ENCODE data around the gene KCNF1.

DNA sequence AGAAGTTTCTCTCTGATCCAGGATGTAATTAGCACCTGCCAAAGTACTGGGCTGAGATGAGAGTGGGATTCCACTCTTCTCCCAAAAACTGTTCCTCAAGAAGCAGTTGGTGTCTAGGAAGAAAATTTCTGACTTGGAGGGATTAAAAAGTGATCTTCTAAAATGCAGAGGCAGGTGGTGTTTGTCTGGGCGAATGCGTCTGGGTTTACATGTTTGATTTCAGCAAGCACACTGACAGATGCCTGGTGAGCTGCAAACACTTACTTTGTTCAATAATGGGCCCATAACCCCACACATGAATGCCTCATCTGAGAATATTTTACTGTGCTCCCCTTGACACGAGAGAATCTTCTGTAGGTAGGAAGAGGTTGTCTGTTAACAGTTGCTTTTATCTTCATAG, 24.3 kb upstream of the KCNF1 start:
- TF ChIP-seq, protein P1, sequence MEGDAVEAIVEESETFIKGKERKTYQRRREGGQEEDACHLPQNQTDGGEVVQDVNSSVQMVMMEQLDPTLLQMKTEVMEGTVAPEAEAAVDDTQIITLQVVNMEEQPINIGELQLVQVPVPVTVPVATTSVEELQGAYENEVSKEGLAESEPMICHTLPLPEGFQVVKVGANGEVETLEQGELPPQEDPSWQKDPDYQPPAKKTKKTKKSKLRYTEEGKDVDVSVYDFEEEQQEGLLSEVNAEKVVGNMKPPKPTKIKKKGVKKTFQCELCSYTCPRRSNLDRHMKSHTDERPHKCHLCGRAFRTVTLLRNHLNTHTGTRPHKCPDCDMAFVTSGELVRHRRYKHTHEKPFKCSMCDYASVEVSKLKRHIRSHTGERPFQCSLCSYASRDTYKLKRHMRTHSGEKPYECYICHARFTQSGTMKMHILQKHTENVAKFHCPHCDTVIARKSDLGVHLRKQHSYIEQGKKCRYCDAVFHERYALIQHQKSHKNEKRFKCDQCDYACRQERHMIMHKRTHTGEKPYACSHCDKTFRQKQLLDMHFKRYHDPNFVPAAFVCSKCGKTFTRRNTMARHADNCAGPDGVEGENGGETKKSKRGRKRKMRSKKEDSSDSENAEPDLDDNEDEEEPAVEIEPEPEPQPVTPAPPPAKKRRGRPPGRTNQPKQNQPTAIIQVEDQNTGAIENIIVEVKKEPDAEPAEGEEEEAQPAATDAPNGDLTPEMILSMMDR (IDR thresholded peaks at IDR 0.05): no peak
- TF ChIP-seq POLR2A (IDR thresholded peaks at IDR 0.05): no peak
